ENCODE results near the gene MBP.

GRCh38 chr18:77092104-77093066, 40.2 kb downstream of the MBP start:
- TF ChIP-seq, protein P1, sequence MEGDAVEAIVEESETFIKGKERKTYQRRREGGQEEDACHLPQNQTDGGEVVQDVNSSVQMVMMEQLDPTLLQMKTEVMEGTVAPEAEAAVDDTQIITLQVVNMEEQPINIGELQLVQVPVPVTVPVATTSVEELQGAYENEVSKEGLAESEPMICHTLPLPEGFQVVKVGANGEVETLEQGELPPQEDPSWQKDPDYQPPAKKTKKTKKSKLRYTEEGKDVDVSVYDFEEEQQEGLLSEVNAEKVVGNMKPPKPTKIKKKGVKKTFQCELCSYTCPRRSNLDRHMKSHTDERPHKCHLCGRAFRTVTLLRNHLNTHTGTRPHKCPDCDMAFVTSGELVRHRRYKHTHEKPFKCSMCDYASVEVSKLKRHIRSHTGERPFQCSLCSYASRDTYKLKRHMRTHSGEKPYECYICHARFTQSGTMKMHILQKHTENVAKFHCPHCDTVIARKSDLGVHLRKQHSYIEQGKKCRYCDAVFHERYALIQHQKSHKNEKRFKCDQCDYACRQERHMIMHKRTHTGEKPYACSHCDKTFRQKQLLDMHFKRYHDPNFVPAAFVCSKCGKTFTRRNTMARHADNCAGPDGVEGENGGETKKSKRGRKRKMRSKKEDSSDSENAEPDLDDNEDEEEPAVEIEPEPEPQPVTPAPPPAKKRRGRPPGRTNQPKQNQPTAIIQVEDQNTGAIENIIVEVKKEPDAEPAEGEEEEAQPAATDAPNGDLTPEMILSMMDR (IDR thresholded peaks at IDR 0.05) = no peak
- no peak for TF ChIP-seq POLR2A (IDR thresholded peaks at IDR 0.05)
